ENCODE results near the gene AKIP1. TPM values are rescaled to one million over a fixed set of nuclear protein-coding genes. Genes with fewer than 3 reads are reported as not detected.
"Not testable (repeated sequence)": the region's sequence is repeated elsewhere in the genome, so short reads cannot be mapped to it uniquely, and the experiment has no call there.

The AKIP1 gene
- polyA plus RNA-seq, result 10 to 100 TPM in 2 of 3 donors, 1 to 10 TPM in 1; 9.5 to 33.3 (median 11.8) TPM

- no peak within 1 kb of the TSS for H3K27ac ChIP-seq (ENCODE audit: low read depth, low read length)
- WGBS, 3 donors, result 0 to 1% (median 0%) methylated on average over 61 to 68 of the region's 68 CpGs
These were observed at the start of gene AKIP1 for GRCh38 chr11:8911029-8911823. Gene AKIP1, plus strand, starts transcription at chr11:8911189. Its CDS starts 261 bp downstream, at chr11:8911450.

GRCh38 chr11:8863838-8864237 lies 47.2 kb upstream of the AKIP1 start:
- H3K27ac ChIP-seq (ENCODE audit: low read depth, low read length), result no peak overlapping the region
- 73 to 86% (median 77%) methylated on average over 1 of the region's 1 CpG for WGBS, 3 donors

GRCh38 chr11:8865304-8865703 lies 45.7 kb upstream of the AKIP1 start:
- H3K27ac ChIP-seq (ENCODE audit: low read depth, low read length), result no peak overlapping the region

- WGBS, 3 donors, result 52 to 71% (median 57%) methylated on average over 6 of the region's 6 CpGs
- no peak overlapping the region for H3K27ac ChIP-seq (ENCODE audit: low read depth, low read length)
These were observed 44.0 kb upstream of the AKIP1 start for GRCh38 chr11:8867035-8867434.

- no peak overlapping the region for H3K27ac ChIP-seq (ENCODE audit: low read depth, low read length)
- 62 to 76% (median 71%) methylated on average over 7 of the region's 7 CpGs for WGBS, 3 donors
These were observed 42.9 kb upstream of the AKIP1 start for GRCh38 chr11:8867931-8868631.

GRCh38 chr11:8870411-8871170 lies 40.4 kb upstream of the AKIP1 start:
- H3K27ac ChIP-seq (ENCODE audit: low read depth, low read length), result no peak overlapping the region
- 0 to 1% (median 0%) methylated on average over 65 to 81 of the region's 81 CpGs for WGBS, 3 donors

- H3K27ac ChIP-seq (ENCODE audit: low read depth, low read length), result no peak overlapping the region
- 2 to 3% (median 3%) methylated on average over 26 to 27 of the region's 27 CpGs for WGBS, 3 donors
These were observed 39.7 kb upstream of the AKIP1 start for GRCh38 chr11:8871171-8871775.

GRCh38 chr11:8871962-8872361 lies 39.0 kb upstream of the AKIP1 start:
- WGBS, 3 donors, result 66 to 86% (median 81%) methylated on average over 6 of the region's 6 CpGs
- H3K27ac ChIP-seq (ENCODE audit: low read depth, low read length), result no peak overlapping the region

- no peak overlapping the region for H3K27ac ChIP-seq (ENCODE audit: low read depth, low read length)
- WGBS, 3 donors, result 39 to 78% (median 58%) methylated on average over 6 of the region's 6 CpGs
These were observed 37.1 kb upstream of the AKIP1 start for GRCh38 chr11:8873741-8874405.

- WGBS, 3 donors, result 83 to 94% (median 94%) methylated on average over 2 of the region's 2 CpGs
- H3K27ac ChIP-seq (ENCODE audit: low read depth, low read length), result no peak overlapping the region
These were observed 32.2 kb upstream of the AKIP1 start for GRCh38 chr11:8878771-8879170.

- H3K27ac ChIP-seq (ENCODE audit: low read depth, low read length), result not testable (repeated sequence)
- WGBS, 3 donors, result 85 to 88% (median 86%) methylated on average over 7 of the region's 7 CpGs
These were observed 29.4 kb upstream of the AKIP1 start for GRCh38 chr11:8881585-8881984.

- 52 to 71% (median 67%) methylated on average over 2 of the region's 2 CpGs for WGBS, 3 donors
- no peak overlapping the region for H3K27ac ChIP-seq (ENCODE audit: low read depth, low read length)
These were observed 24.7 kb upstream of the AKIP1 start for GRCh38 chr11:8886322-8886721.

GRCh38 chr11:8891185-8891584 lies 19.8 kb upstream of the AKIP1 start:
- WGBS, 3 donors, result 94 to 96% (median 96%) methylated on average over 2 of the region's 2 CpGs
- not testable (repeated sequence) for H3K27ac ChIP-seq (ENCODE audit: low read depth, low read length)

- no peak overlapping the region for H3K27ac ChIP-seq (ENCODE audit: low read depth, low read length)
These were observed 11.8 kb upstream of the AKIP1 start for GRCh38 chr11:8899119-8899753.

- no peak overlapping the region for H3K27ac ChIP-seq (ENCODE audit: low read depth, low read length)
- 62 to 83% (median 83%) methylated on average over 5 of the region's 5 CpGs for WGBS, 3 donors
These were observed 5.3 kb upstream of the AKIP1 start for GRCh38 chr11:8905528-8906165.

- WGBS, 3 donors, result 76 to 82% (median 81%) methylated on average over 1 of the region's 1 CpG
- no peak overlapping the region for H3K27ac ChIP-seq (ENCODE audit: low read depth, low read length)
These were observed 3.9 kb upstream of the AKIP1 start for GRCh38 chr11:8907116-8907515.

GRCh38 chr11:8908099-8908498 lies 2.9 kb upstream of the AKIP1 start:
- H3K27ac ChIP-seq (ENCODE audit: low read depth, low read length), result no peak overlapping the region

- no peak overlapping the region for H3K27ac ChIP-seq (ENCODE audit: low read depth, low read length)
- 0 to 5% (median 3%) methylated on average over 7 to 18 of the region's 19 CpGs for WGBS, 3 donors
These were observed 351 bp upstream of the AKIP1 start for GRCh38 chr11:8910649-8911026.

Data from adipose tissue (tissue), 3 donors.